ENCODE data around the gene EFNA2. TPM values are rescaled to one million over a fixed set of nuclear protein-coding genes. Genes with fewer than 3 reads are reported as not detected.
A peak's percentile ranks its signal among the peaks of the same experiment; 100 is the strongest.

The EFNA2 gene
- total RNA-seq, 4 donors from 2014 or later, result not detected

- DNase-seq (ENCODE audit: low spot score in 2 of 2), result no peak
- peaks cover 11 to 89% (median 73%) of the 10 kb centered on the region in 4 donors for H3K4me1 ChIP-seq
- peak overlapping the region; percentile 71 to 99 (median 95) for H3K27ac ChIP-seq
- H3K9me3 ChIP-seq, result no peaks in the 10 kb centered on the region
- TF ChIP-seq EP300 (IDR thresholded peaks at IDR 0.05) (no peak), CTCF (IDR thresholded peaks at IDR 0.05) (no peak), POLR2A (IDR thresholded peaks at IDR 0.05) (no peak)
- peak overlapping the region; percentile 24 to 60 (median 40) for H3K4me3 ChIP-seq
- WGBS, 2 donors, result 3 to 4% methylated on average over 46 to 49 of the region's 84 CpGs
- no peaks in the 10 kb centered on the region for H3K27me3 ChIP-seq
- H3K36me3 ChIP-seq, result peaks cover 0 to 7% (median 0%) of the 10 kb centered on the region in 3 donors
Observed at GRCh38 chr19:1266129-1266915, 19.4 kb upstream of the EFNA2 start.

- DNase-seq (ENCODE audit: low spot score in 2 of 2), result no peak
- H3K4me1 ChIP-seq, result peaks cover 11 to 89% (median 73%) of the 10 kb centered on the region in 4 donors
- peaks cover 0 to 13% (median 6%) of the 10 kb centered on the region in 3 donors for H3K36me3 ChIP-seq
- no peak for TF ChIP-seq EP300 (IDR thresholded peaks at IDR 0.05)
- peak; percentile 96 to 100 (median 98) for TF ChIP-seq CTCF (IDR thresholded peaks at IDR 0.05)
- no peaks in the 10 kb centered on the region for H3K9me3 ChIP-seq
- peak overlapping the region; percentile 71 to 99 (median 95) for H3K27ac ChIP-seq
- no peaks in the 10 kb centered on the region for H3K27me3 ChIP-seq
- peak overlapping the region; percentile 24 to 60 (median 40) for H3K4me3 ChIP-seq
- whole genome bisulfite sequencing, 2 donors, result 0 to 2% methylated on average over 14 to 19 of the region's 59 CpGs
Observed at GRCh38 chr19:1266916-1267476, 18.7 kb upstream of the EFNA2 start.

DNA sequence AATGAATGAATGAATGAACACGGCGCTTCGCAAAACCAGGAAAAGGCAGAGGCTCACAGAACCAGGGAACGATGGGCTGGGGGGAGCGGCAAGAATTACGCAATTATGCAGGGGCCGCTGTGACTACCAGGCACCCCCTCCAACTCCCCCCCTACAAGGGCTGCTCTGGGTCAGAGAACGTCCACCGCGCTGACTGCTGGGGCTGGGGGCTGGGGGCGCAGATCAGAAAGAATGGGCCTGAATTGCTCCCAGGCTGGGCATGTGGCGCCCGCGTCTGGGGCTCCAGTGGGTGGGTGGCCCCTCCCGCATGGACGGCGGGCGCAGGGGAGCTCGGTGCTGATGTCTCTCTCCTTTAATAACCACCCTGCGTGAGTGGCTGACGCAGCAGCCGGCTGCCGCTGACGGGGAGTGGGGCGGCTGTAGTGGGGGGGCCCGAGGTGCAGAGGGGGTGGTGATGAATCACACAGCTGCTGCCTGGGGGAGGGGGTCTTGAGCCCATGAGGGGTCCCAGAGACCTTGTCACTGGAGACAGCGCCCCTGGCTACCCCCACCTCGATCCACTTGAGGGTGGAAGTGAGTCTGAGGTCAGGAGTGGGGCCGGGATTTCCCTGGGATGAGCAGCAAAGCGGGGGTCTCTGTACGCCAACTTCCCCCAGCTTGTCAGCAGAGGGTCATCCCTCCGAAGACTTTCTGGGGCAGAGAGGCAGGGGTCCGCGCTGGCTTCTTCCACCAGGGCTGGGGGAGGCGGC is 18.0 kb upstream of the EFNA2 start:
- Histone ChIP-seq H3K4me3 (no peak overlapping the region), H3K27me3 (no peaks in the 10 kb centered on the region), H3K27ac (peak overlapping the region; percentile 71 to 99 (median 95)), H3K36me3 (peaks cover 0 to 20% (median 13%) of the 10 kb centered on the region in 3 donors), H3K9me3 (no peaks in the 10 kb centered on the region), H3K4me1 (peaks cover 11 to 89% (median 71%) of the 10 kb centered on the region in 4 donors)
- no peak for DNase-seq (ENCODE audit: low spot score in 2 of 2)
- 39 to 44% methylated on average over 23 to 26 of the region's 35 CpGs for WGBS, 2 donors
- TF ChIP-seq POLR2A (IDR thresholded peaks at IDR 0.05), result no peak
- TF ChIP-seq CTCF (IDR thresholded peaks at IDR 0.05), result no peak
- no peak for TF ChIP-seq EP300 (IDR thresholded peaks at IDR 0.05)

GRCh38 chr19:1268226-1269064 is 17.2 kb upstream of the EFNA2 start:
- Histone ChIP-seq H3K36me3 (peaks cover 6 to 28% (median 21%) of the 10 kb centered on the region in 3 donors), H3K9me3 (no peaks in the 10 kb centered on the region), H3K4me3 (peak overlapping the region in 3 of 4 donors; percentile 3 to 79 (median 75)), H3K27me3 (no peaks in the 10 kb centered on the region), H3K27ac (peak overlapping the region; percentile 93 to 100 (median 98)), H3K4me1 (peaks cover 11 to 89% (median 74%) of the 10 kb centered on the region in 4 donors)
- no peak for DNase-seq (ENCODE audit: low spot score in 2 of 2)
- no peak for TF ChIP-seq CTCF (IDR thresholded peaks at IDR 0.05)
- 48 to 55% methylated on average over 37 to 40 of the region's 40 CpGs for WGBS, 2 donors
